ENCODE results near the gene DNAH17.

- TF ChIP-seq, protein P1, sequence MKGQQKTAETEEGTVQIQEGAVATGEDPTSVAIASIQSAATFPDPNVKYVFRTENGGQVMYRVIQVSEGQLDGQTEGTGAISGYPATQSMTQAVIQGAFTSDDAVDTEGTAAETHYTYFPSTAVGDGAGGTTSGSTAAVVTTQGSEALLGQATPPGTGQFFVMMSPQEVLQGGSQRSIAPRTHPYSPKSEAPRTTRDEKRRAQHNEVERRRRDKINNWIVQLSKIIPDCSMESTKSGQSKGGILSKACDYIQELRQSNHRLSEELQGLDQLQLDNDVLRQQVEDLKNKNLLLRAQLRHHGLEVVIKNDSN (IDR thresholded peaks at IDR 0.05; ENCODE audit: borderline replicate concordance, low read depth), result no peak
- TF ChIP-seq, protein P2, sequence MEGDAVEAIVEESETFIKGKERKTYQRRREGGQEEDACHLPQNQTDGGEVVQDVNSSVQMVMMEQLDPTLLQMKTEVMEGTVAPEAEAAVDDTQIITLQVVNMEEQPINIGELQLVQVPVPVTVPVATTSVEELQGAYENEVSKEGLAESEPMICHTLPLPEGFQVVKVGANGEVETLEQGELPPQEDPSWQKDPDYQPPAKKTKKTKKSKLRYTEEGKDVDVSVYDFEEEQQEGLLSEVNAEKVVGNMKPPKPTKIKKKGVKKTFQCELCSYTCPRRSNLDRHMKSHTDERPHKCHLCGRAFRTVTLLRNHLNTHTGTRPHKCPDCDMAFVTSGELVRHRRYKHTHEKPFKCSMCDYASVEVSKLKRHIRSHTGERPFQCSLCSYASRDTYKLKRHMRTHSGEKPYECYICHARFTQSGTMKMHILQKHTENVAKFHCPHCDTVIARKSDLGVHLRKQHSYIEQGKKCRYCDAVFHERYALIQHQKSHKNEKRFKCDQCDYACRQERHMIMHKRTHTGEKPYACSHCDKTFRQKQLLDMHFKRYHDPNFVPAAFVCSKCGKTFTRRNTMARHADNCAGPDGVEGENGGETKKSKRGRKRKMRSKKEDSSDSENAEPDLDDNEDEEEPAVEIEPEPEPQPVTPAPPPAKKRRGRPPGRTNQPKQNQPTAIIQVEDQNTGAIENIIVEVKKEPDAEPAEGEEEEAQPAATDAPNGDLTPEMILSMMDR (IDR thresholded peaks at IDR 0.05), result no peak
- TF ChIP-seq RCOR1 (IDR thresholded peaks at IDR 0.05; ENCODE audit: low read length), result no peak
- no peak for TF ChIP-seq GABPA (IDR thresholded peaks at IDR 0.05; ENCODE audit: low read depth)
- TF ChIP-seq, protein P3, sequence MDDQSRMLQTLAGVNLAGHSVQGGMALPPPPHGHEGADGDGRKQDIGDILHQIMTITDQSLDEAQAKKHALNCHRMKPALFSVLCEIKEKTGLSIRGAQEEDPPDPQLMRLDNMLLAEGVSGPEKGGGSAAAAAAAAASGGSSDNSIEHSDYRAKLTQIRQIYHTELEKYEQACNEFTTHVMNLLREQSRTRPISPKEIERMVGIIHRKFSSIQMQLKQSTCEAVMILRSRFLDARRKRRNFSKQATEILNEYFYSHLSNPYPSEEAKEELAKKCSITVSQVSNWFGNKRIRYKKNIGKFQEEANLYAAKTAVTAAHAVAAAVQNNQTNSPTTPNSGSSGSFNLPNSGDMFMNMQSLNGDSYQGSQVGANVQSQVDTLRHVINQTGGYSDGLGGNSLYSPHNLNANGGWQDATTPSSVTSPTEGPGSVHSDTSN (IDR thresholded peaks at IDR 0.05), result no peak
- no peak for TF ChIP-seq POLR2AphosphoS5 (IDR thresholded peaks at IDR 0.05; ENCODE audit: low read depth, low read length)
- TF ChIP-seq EZH2phosphoT487 (IDR thresholded peaks at IDR 0.05; ENCODE audit: borderline replicate concordance, low read depth), result no peak
- no peak for TF ChIP-seq EP300 (IDR thresholded peaks at IDR 0.05; ENCODE audit: borderline replicate concordance in 1 of 2, low read depth in 1 of 2, low read length in 1 of 2)
- no peak for TF ChIP-seq JUND (IDR thresholded peaks at IDR 0.05)
- TF ChIP-seq MAX (IDR thresholded peaks at IDR 0.05; ENCODE audit: low read depth), result no peak
- TF ChIP-seq MXI1 (IDR thresholded peaks at IDR 0.05; ENCODE audit: low read depth, low read length), result no peak
- TF ChIP-seq, protein P4, sequence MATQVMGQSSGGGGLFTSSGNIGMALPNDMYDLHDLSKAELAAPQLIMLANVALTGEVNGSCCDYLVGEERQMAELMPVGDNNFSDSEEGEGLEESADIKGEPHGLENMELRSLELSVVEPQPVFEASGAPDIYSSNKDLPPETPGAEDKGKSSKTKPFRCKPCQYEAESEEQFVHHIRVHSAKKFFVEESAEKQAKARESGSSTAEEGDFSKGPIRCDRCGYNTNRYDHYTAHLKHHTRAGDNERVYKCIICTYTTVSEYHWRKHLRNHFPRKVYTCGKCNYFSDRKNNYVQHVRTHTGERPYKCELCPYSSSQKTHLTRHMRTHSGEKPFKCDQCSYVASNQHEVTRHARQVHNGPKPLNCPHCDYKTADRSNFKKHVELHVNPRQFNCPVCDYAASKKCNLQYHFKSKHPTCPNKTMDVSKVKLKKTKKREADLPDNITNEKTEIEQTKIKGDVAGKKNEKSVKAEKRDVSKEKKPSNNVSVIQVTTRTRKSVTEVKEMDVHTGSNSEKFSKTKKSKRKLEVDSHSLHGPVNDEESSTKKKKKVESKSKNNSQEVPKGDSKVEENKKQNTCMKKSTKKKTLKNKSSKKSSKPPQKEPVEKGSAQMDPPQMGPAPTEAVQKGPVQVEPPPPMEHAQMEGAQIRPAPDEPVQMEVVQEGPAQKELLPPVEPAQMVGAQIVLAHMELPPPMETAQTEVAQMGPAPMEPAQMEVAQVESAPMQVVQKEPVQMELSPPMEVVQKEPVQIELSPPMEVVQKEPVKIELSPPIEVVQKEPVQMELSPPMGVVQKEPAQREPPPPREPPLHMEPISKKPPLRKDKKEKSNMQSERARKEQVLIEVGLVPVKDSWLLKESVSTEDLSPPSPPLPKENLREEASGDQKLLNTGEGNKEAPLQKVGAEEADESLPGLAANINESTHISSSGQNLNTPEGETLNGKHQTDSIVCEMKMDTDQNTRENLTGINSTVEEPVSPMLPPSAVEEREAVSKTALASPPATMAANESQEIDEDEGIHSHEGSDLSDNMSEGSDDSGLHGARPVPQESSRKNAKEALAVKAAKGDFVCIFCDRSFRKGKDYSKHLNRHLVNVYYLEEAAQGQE (IDR thresholded peaks at IDR 0.05; ENCODE audit: low read depth, low read length), result no peak
- no peak for TF ChIP-seq FOXJ3 (CRISPR knock-in tag; IDR thresholded peaks at IDR 0.05)
- TF ChIP-seq TCF12 (IDR thresholded peaks at IDR 0.05), result no peak
These were observed 45.5 kb upstream of the DNAH17 start for GRCh38 chr17:78622491-78623265.

All from SK-N-SH (cell line).